Sigmoid colon (tissue), 4 donors: ENCODE results near the gene EFCAB3.

Source experiments
- CTCF ChIP-seq, 4 experiments: fragments of 450-650 bp in 3 of 4; fragments of 200-600 bp in 1 of 4; IDR thresholded peaks; one replicate each; pipeline ENCODE4 v1.5.1; 2016 to 2019; ENCODE audit warnings: antibody characterized with exemption in 4 of 4, mild to moderate bottlenecking in 3 of 4, moderate library complexity in 2 of 4
- EP300 ChIP-seq, 4 donors: sonication (generic); formaldehyde crosslinking; IDR thresholded peaks; one replicate each; pipeline ENCODE4 v1.6.1; 2017; ENCODE audit warnings: antibody characterized with exemption in 4 of 4
- POLR2A ChIP-seq, 2 donors: fragments of 450-650 bp; IDR thresholded peaks; one replicate each; pipeline ENCODE4 v1.6.1; 2016; ENCODE audit warnings: antibody characterized with exemption in 2 of 2, mild to moderate bottlenecking in 2 of 2, moderate library complexity in 2 of 2
- POLR2AphosphoS5 ChIP-seq, 4 donors: sonication (generic); formaldehyde crosslinking; IDR thresholded peaks; one replicate each; pipeline ENCODE4 v1.6.1; 2017; ENCODE audit warnings: antibody characterized with exemption in 4 of 4

GRCh38 chr17:62444063-62444462, 63.7 kb downstream of the EFCAB3 start:
- TF ChIP-seq CTCF (IDR thresholded peaks at IDR 0.05) (no peak), POLR2A (IDR thresholded peaks at IDR 0.05) (no peak), POLR2AphosphoS5 (IDR thresholded peaks at IDR 0.05) (no peak), EP300 (IDR thresholded peaks at IDR 0.05) (no peak)
